Mucosa of descending colon (tissue), 3 donors: ENCODE results near the gene CFAP53. TPM values are rescaled to one million over a fixed set of nuclear protein-coding genes. Genes with fewer than 3 reads are reported as not detected.

ENCODE experiments used
- ATAC-seq: fragments of 200-7000 bp; cut with Tn5 transposase; one replicate; pipeline ENCODE4 v1.9.1; 2020; ENCODE audit warnings: mild to moderate bottlenecking, moderate library complexity
- DNase-seq, 3 donors: peaks; one replicate each; pipeline ENCODE4 v3.0.0-alpha.2; 2020
- H3K36me3 ChIP-seq: fragments of 200-600 bp; one replicate; pipeline ENCODE4 v1.8.0; 2021; ENCODE audit warnings: low read depth, mild to moderate bottlenecking
- H3K4me1 ChIP-seq: fragments of 200-600 bp; one replicate; pipeline ENCODE4 v1.8.0; 2021; ENCODE audit warnings: low read depth, mild to moderate bottlenecking
- H3K4me3 ChIP-seq: fragments of 200-600 bp; one replicate; pipeline ENCODE4 v1.8.0; 2021; ENCODE audit warnings: mild to moderate bottlenecking
- H3K9me3 ChIP-seq: fragments of 200-600 bp; one replicate; pipeline ENCODE4 v1.8.0; 2021; ENCODE audit warnings: mild to moderate bottlenecking
- CTCF ChIP-seq: fragments of 200-600 bp; IDR thresholded peaks from one replicate; pipeline ENCODE4 v1.8.0; 2022; ENCODE audit warnings: antibody characterized with exemption, mild to moderate bottlenecking
- intact Hi-C, 2 donors: fragments of 100-400 bp; cut with DNase I in 1 of 2; cut with micrococcal nuclease in 1 of 2; formaldehyde crosslinking; loops; one replicate each; pipeline versions ENCODE4 v1.11.0 to v1.11.1; 2022; cut with DNase I, micrococcal nuclease
- total RNA-seq, 3 donors: library from RNA; stranded (reverse); fragmentation: NEBNext Ultra II Directional in 2 of 3; extraction: Animal tissue kit (Norgen Biotek cat#: 25700) in 2 of 3; gene quantifications; one replicate each; pipeline versions ENCODE4 v1.2.1 to v1.2.4, GENCODE V29; 2021 to 2023
- donor health status: DM: no; HTN: no; CAD: no; lungs with moderate emphysema.
- donor health status: DM: no; HTN: no; CAD: no.
- donor health status: DM: no; HTN: yes; CAD: no.

The CFAP53 gene
- total RNA-seq, 3 donors from 2014 or later = 0.27 to 0.47 TPM; not detected in 1

GRCh38 chr18:50301074-50301473 lies 34.8 kb upstream of the CFAP53 start:
- intact Hi-C loops = no loop called here

GRCh38 chr18:50299626-50300388 lies 33.5 kb upstream of the CFAP53 start:
- Histone ChIP-seq H3K36me3 (no peaks in the 10 kb centered on the region), H3K4me3 (no peak overlapping the region), H3K4me1 (peaks cover 9% of the 10 kb centered on the region), H3K9me3 (no peaks in the 10 kb centered on the region)
- ATAC-seq = no peak
- intact Hi-C loops = no loop called here
- TF ChIP-seq CTCF = no peak
- no peak for DNase-seq

More at GRCh38 chr18:50301074-50301473, 34.8 kb upstream of the CFAP53 start:
- ATAC-seq (no peak), DNase-seq (no peak)
- Histone ChIP-seq H3K4me1 (peaks cover 9% of the 10 kb centered on the region), H3K4me3 (no peak overlapping the region), H3K9me3 (peaks cover 3% of the 10 kb centered on the region), H3K36me3 (no peaks in the 10 kb centered on the region)
- no peak for TF ChIP-seq CTCF

GRCh38 chr18:50298443-50299284 lies 32.4 kb upstream of the CFAP53 start:
- ATAC-seq (no peak), DNase-seq (peak in 1 of 3 donors; percentile 57)
- Histone ChIP-seq H3K36me3 (no peaks in the 10 kb centered on the region), H3K9me3 (no peaks in the 10 kb centered on the region), H3K4me3 (no peak overlapping the region), H3K4me1 (peaks cover 9% of the 10 kb centered on the region)
- intact Hi-C loops = no loop called here
- no peak for TF ChIP-seq CTCF

GRCh38 chr18:50297621-50298442 lies 31.5 kb upstream of the CFAP53 start:
- TF ChIP-seq CTCF = no peak
- DNase-seq = peak; percentile 80 to 87 (median 84)

GRCh38 chr18:50293039-50293438 lies 26.7 kb upstream of the CFAP53 start:
- ATAC-seq (no peak), DNase-seq (no peak)
- H3K36me3 ChIP-seq = no peaks in the 10 kb centered on the region

More at GRCh38 chr18:50297621-50298442, 31.5 kb upstream of the CFAP53 start:
- intact Hi-C loops = no loop called here
- ATAC-seq = peak; percentile 98
- Histone ChIP-seq H3K4me3 (no peak overlapping the region), H3K4me1 (peaks cover 9% of the 10 kb centered on the region), H3K36me3 (no peaks in the 10 kb centered on the region), H3K9me3 (no peaks in the 10 kb centered on the region)

More at GRCh38 chr18:50293039-50293438, 26.7 kb upstream of the CFAP53 start:
- peaks cover 7% of the 10 kb centered on the region for H3K4me1 ChIP-seq
- intact Hi-C loops = no loop called here
- H3K4me3 ChIP-seq = no peak overlapping the region
- no peaks in the 10 kb centered on the region for H3K9me3 ChIP-seq
- no peak for TF ChIP-seq CTCF
